OCI-LY7 (cell line): Measurements from ENCODE around the gene SLC16A9. TPM values are rescaled to one million over a fixed set of nuclear protein-coding genes. Genes with fewer than 3 reads are reported as not detected.
"Not testable (repeated sequence)": the region's sequence is repeated elsewhere in the genome, so short reads cannot be mapped to it uniquely, and the experiment has no call there.

Experiments
- BruUV-seq: library from RNA; stranded (reverse); fragments of 400-500 nt; replicated peaks from 2 replicates; lab custom pipeline; 2021; lab: Mats Ljungman, UMichigan
- CTCF ChIA-PET: fragments of 300-600 bp; sonication (Branson Sonifier 250); formaldehyde crosslinking; loops from one replicate; lab custom pipeline; 2022; ENCODE audit warnings: antibody characterized with exemption; ENCODE audit not compliant: unreplicated experiment; lab: Charles Lee
- POLR2A ChIA-PET: fragments of 300-600 bp; sonication (Branson Sonifier 250); formaldehyde crosslinking; loops from one replicate; lab custom pipeline; 2022; ENCODE audit warnings: antibody characterized with exemption; lab: Charles Lee
- DNase-seq: peaks from one replicate; pipeline ENCODE4 v3.0.0-alpha.2; 2015; ENCODE audit warnings: low spot score
- H2AFZ ChIP-seq: fragments of 200-600 bp; sonication (generic), shearing (Covaris generic); 2 replicates; pipeline ENCODE4 v1.6.1; 2014; ENCODE audit warnings: mild to moderate bottlenecking, antibody characterized with exemption, low read length, moderate library complexity
- H3K27ac ChIP-seq: fragments of 200-600 bp; sonication (generic); 2 replicates; pipeline ENCODE4 v1.5.1; 2014; ENCODE audit warnings: mixed run types, low read depth, mild to moderate bottlenecking, moderate library complexity, low read length, inconsistent platforms; ENCODE audit not compliant: poor library complexity, severe bottlenecking
- H3K36me3 ChIP-seq: fragments of 200-600 bp; sonication (generic); 2 replicates; pipeline ENCODE4 v1.6.1; 2014; ENCODE audit warnings: mild to moderate bottlenecking, antibody characterized with exemption, low read length, moderate library complexity, mixed read lengths; ENCODE audit not compliant: insufficient read depth
- H3K4me1 ChIP-seq: fragments of 200-600 bp; sonication (generic); 2 replicates; pipeline ENCODE4 v1.5.1; 2014; ENCODE audit warnings: mild to moderate bottlenecking, low read length; ENCODE audit not compliant: insufficient read depth, poor library complexity, severe bottlenecking
- H3K4me2 ChIP-seq: fragments of 200-600 bp; sonication (generic); 2 replicates; pipeline ENCODE4 v1.6.1; 2014; ENCODE audit warnings: mild to moderate bottlenecking, low read length
- H3K4me3 ChIP-seq: fragments of 200-600 bp; sonication (generic); 2 replicates; pipeline ENCODE4 v1.5.1; 2014; ENCODE audit warnings: mild to moderate bottlenecking, low read depth, low read length; ENCODE audit not compliant: poor library complexity, severe bottlenecking
- H3K79me2 ChIP-seq: fragments of 200-600 bp; sonication (generic); 2 replicates; pipeline ENCODE4 v1.6.1; 2016; ENCODE audit warnings: low read depth, mild to moderate bottlenecking, low read length, moderate library complexity, mixed read lengths; ENCODE audit not compliant: insufficient read depth
- H3K9me2 ChIP-seq: fragments of 200-600 bp; sonication (generic); 2 replicates; pipeline ENCODE4 v1.6.1; 2016; ENCODE audit warnings: mild to moderate bottlenecking, low read length, mixed read lengths; ENCODE audit not compliant: insufficient read depth
- H3K9me3 ChIP-seq: fragments of 200-600 bp; sonication (generic); 2 replicates; pipeline ENCODE4 v1.6.1; 2014; ENCODE audit warnings: mild to moderate bottlenecking, mixed run types, low read length, mixed read lengths
- H4K20me1 ChIP-seq: fragments of 200-600 bp; sonication (generic); 2 replicates; pipeline ENCODE4 v1.6.1; 2014; ENCODE audit warnings: mild to moderate bottlenecking, antibody characterized with exemption, low read length, moderate library complexity, mixed read lengths; ENCODE audit not compliant: insufficient read depth
- EZH2phosphoT487 ChIP-seq: fragments of 200-600 bp; sonication (generic); IDR thresholded peaks from 2 replicates; pipeline ENCODE4 v1.6.1; 2018; ENCODE audit warnings: low read depth, borderline replicate concordance, mild to moderate bottlenecking, mixed run types, antibody characterized with exemption, low read length, moderate library complexity, mixed read lengths
- intact Hi-C: fragments of 100-400 bp; cut with micrococcal nuclease; formaldehyde crosslinking; loops from one replicate; pipeline ENCODE4 v1.10.0; 2022; ENCODE audit not compliant: unreplicated experiment
- total RNA-seq, 2 experiments: library from RNA; depleted of rRNA in 1 of 2; stranded (reverse); fragments of >200 nt in 1 of 2; shearing (Covaris generic) in 1 of 2; gene quantifications; 2 replicates each; pipeline ENCODE4 v1.2.3, GENCODE V29; 2014 to 2022
- TF ChIP-seq, protein P1 (sequence below): fragments of 200-600 bp; sonication (generic); conservative IDR thresholded peaks from 2 replicates; pipeline ENCODE4 v1.5.1; 2014; ENCODE audit warnings: mild to moderate bottlenecking, antibody characterized with exemption, low read length, moderate library complexity, mixed read lengths

The SLC16A9 gene
- total RNA-seq, 2 experiments from 2014 or later, result not detected

DNA sequence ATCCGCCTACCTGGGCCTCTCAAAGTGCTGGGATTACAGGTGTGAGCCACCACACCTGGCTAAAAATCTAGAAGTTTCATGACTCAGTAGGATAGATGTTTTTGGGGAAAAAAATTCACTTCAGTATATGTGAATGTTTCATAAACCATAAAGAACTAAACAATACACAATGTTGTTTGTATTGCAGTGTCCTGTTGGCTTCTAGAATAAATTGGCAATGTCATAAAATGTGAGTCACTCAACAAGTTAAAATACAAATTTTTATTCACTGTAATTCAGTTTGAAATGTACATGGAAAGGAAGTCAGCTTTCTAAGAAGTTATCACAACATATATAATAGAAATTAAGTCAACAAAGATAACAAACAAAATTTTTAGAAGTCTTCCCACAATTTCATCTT lies 27.1 kb upstream of the SLC16A9 start:
- H2AFZ ChIP-seq, result no peak overlapping the region
- no peaks in the 10 kb centered on the region for H4K20me1 ChIP-seq
- ChIA-PET POLR2A (interaction anchor here (0.7 kb wide), 1 partner anchor 90 kb away, joined by 4 read pairs; no protein-coding TSS in a partner anchor), CTCF (no interaction called here)
- no peaks in the 10 kb centered on the region for H3K4me1 ChIP-seq
- TF ChIP-seq, protein P1, sequence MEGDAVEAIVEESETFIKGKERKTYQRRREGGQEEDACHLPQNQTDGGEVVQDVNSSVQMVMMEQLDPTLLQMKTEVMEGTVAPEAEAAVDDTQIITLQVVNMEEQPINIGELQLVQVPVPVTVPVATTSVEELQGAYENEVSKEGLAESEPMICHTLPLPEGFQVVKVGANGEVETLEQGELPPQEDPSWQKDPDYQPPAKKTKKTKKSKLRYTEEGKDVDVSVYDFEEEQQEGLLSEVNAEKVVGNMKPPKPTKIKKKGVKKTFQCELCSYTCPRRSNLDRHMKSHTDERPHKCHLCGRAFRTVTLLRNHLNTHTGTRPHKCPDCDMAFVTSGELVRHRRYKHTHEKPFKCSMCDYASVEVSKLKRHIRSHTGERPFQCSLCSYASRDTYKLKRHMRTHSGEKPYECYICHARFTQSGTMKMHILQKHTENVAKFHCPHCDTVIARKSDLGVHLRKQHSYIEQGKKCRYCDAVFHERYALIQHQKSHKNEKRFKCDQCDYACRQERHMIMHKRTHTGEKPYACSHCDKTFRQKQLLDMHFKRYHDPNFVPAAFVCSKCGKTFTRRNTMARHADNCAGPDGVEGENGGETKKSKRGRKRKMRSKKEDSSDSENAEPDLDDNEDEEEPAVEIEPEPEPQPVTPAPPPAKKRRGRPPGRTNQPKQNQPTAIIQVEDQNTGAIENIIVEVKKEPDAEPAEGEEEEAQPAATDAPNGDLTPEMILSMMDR, result no peak
- H3K27ac ChIP-seq, result no peak overlapping the region
- no peaks in the 10 kb centered on the region for H3K9me3 ChIP-seq
- H3K9me2 ChIP-seq, result no peaks in the 10 kb centered on the region
- no peaks in the 10 kb centered on the region for H3K36me3 ChIP-seq
- H3K79me2 ChIP-seq, result no peaks in the 10 kb centered on the region
- no peak overlapping the region for H3K4me2 ChIP-seq
- no TSS peak for BruUV-seq
- intact Hi-C loops, result no loop called here
- H3K4me3 ChIP-seq, result no peak overlapping the region
- DNase-seq, result no peak

DNA sequence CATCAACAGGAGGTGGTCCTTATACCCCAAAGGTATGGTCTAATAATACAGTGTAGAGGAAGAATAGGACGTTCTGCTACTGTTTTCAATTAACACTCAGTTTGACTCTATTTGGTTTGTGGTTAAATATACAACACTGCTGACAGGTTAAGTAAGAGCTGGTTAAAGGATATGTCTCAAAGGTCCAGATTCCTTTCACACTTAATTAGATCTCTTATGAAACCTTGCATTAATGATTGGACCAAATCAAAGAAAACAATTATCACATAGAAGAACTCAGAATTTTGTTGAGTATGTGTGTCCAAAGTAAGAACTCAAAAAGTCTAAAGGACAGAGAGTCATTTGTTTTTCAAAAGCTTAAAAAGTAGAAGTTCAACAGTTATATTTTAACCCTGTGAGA lies 25.6 kb upstream of the SLC16A9 start:
- Histone ChIP-seq H3K4me3 (no peak overlapping the region), H2AFZ (no peak overlapping the region), H3K27ac (no peak overlapping the region), H3K9me3 (no peaks in the 10 kb centered on the region), H3K4me1 (no peaks in the 10 kb centered on the region), H3K4me2 (no peak overlapping the region), H4K20me1 (no peaks in the 10 kb centered on the region), H3K9me2 (no peaks in the 10 kb centered on the region), H3K79me2 (no peaks in the 10 kb centered on the region), H3K36me3 (no peaks in the 10 kb centered on the region)
- BruUV-seq, result no TSS peak
- POLR2A ChIA-PET, result no interaction called here
- DNase-seq, result no peak
- CTCF ChIA-PET, result interaction anchor here (0.5 kb wide), 1 partner anchor 101 kb away, joined by 4 read pairs; no protein-coding TSS in a partner anchor
- no peak for TF ChIP-seq EZH2phosphoT487
- TF ChIP-seq, protein P1, result no peak
- intact Hi-C loops, result no loop called here

- no peak for DNase-seq
- H3K4me1 ChIP-seq, result no peaks in the 10 kb centered on the region
- H4K20me1 ChIP-seq, result no peaks in the 10 kb centered on the region
- no peaks in the 10 kb centered on the region for H3K9me3 ChIP-seq
- intact Hi-C loops, result no loop called here
- H3K4me3 ChIP-seq, result no peak overlapping the region
- TF ChIP-seq, protein P1, result no peak
- TF ChIP-seq EZH2phosphoT487, result no peak
- H3K79me2 ChIP-seq, result no peaks in the 10 kb centered on the region
- H3K9me2 ChIP-seq, result no peaks in the 10 kb centered on the region
- no TSS peak for BruUV-seq
- H3K36me3 ChIP-seq, result no peaks in the 10 kb centered on the region
- ChIA-PET POLR2A (interaction anchor here (1.1 kb wide), 1 partner anchor 42 kb away, joined by 3 read pairs; no protein-coding TSS in a partner anchor), CTCF (no interaction called here)
- no peak overlapping the region for H3K27ac ChIP-seq
- H3K4me2 ChIP-seq, result no peak overlapping the region
- no peak overlapping the region for H2AFZ ChIP-seq
Measured at GRCh38 chr10:59734014-59734462, 24.4 kb upstream of the SLC16A9 start.

GRCh38 chr10:59733321-59734013 lies 23.8 kb upstream of the SLC16A9 start:
- intact Hi-C loops, BruUV-seq, DNase-seq, POLR2A ChIA-PET, H3K4me1 ChIP-seq, H3K4me2 ChIP-seq, H3K36me3 ChIP-seq, CTCF ChIA-PET, H3K4me3 ChIP-seq, H4K20me1 ChIP-seq, H3K27ac ChIP-seq, H3K9me2 ChIP-seq, H2AFZ ChIP-seq, H3K79me2 ChIP-seq, H3K9me3 ChIP-seq: not testable (repeated sequence)
